DOHH2 (cell line): ENCODE measurements around the gene DHX38.

Source experiments
- H3F3A ChIP-seq: fragments of 200-600 bp; sonication (generic), shearing (Covaris generic); 2 replicates; pipeline ENCODE4 v1.6.0; 2016; ENCODE audit warnings: antibody characterized with exemption, mild to moderate bottlenecking; ENCODE audit not compliant: control insufficient read depth, insufficient read depth
- H3K27ac ChIP-seq: fragments of 200-600 bp; sonication (generic); 2 replicates; pipeline ENCODE4 v1.5.1; 2014; ENCODE audit warnings: low read depth, mild to moderate bottlenecking, low read length, moderate library complexity
- H3K27me3 ChIP-seq: fragments of 200-600 bp; sonication (generic); 2 replicates; pipeline ENCODE4 v1.6.1; 2014; ENCODE audit warnings: mild to moderate bottlenecking, low read length, mixed read lengths; ENCODE audit not compliant: control insufficient read depth
- H3K36me3 ChIP-seq: fragments of 200-600 bp; sonication (generic); 2 replicates; pipeline ENCODE4 v1.6.1; 2014; ENCODE audit warnings: mild to moderate bottlenecking, low read length, moderate library complexity, mixed read lengths; ENCODE audit not compliant: control insufficient read depth
- H3K4me1 ChIP-seq: fragments of 200-600 bp; sonication (generic); 2 replicates; pipeline ENCODE4 v1.6.1; 2014; ENCODE audit warnings: mild to moderate bottlenecking, low read length, mixed read lengths; ENCODE audit not compliant: control insufficient read depth
- H3K4me2 ChIP-seq: fragments of 200-600 bp; sonication (generic); 2 replicates; pipeline ENCODE4 v1.6.0; 2014; ENCODE audit warnings: mild to moderate bottlenecking, low read length, moderate library complexity
- H3K4me3 ChIP-seq: fragments of 200-600 bp; sonication (generic); 2 replicates; pipeline ENCODE4 v1.5.1; 2014; ENCODE audit warnings: mild to moderate bottlenecking, low read length, mixed read lengths
- H3K79me2 ChIP-seq: fragments of 200-600 bp; sonication (generic); 2 replicates; pipeline ENCODE4 v1.6.1; 2014; ENCODE audit warnings: mild to moderate bottlenecking, low read length, mixed read lengths; ENCODE audit not compliant: control insufficient read depth
- H3K9me2 ChIP-seq: fragments of 200-600 bp; sonication (generic); replicated peaks from 2 replicates; pipeline ENCODE4 v1.6.1; 2014; ENCODE audit warnings: mild to moderate bottlenecking, low read length, mixed read lengths; ENCODE audit not compliant: control insufficient read depth
- H3K9me3 ChIP-seq: fragments of 200-600 bp; sonication (generic); 2 replicates; pipeline ENCODE4 v1.6.1; 2014; ENCODE audit warnings: antibody characterized with exemption, low read length, mixed read lengths; ENCODE audit not compliant: control insufficient read depth, insufficient read depth
- H4K20me1 ChIP-seq: fragments of 200-600 bp; sonication (generic); 2 replicates; pipeline ENCODE4 v1.6.0; 2014; ENCODE audit warnings: low read depth, mild to moderate bottlenecking, antibody characterized with exemption, low read length, moderate library complexity; ENCODE audit not compliant: control insufficient read depth, insufficient read depth
- CTCF ChIP-seq: fragments of 200-600 bp; sonication (generic); IDR thresholded peaks from one replicate; pipeline ENCODE4 v1.5.1; 2014; ENCODE audit warnings: antibody characterized with exemption, mild to moderate bottlenecking, low read depth, low read length; ENCODE audit not compliant: poor library complexity, severe bottlenecking
- EZH2phosphoT487 ChIP-seq: fragments of 200-600 bp; sonication (generic); IDR thresholded peaks from 2 replicates; pipeline ENCODE4 v1.6.1; 2017; ENCODE audit warnings: borderline replicate concordance, mild to moderate bottlenecking, antibody characterized with exemption, low read length, moderate library complexity, mixed read lengths

Gene DHX38

GRCh38 chr16:72093448-72094265 is at the start of gene DHX38, which contains the start of gene TXNL4B:
Gene DHX38 (plus strand): TSS chr16:72093847. CDS start chr16:72096158, 2,311 bp downstream.
Gene TXNL4B (minus strand): TSS chr16:72093620. CDS start chr16:72090749, 2,871 bp downstream.
- peaks cover 46% of the 10 kb centered on the region for H3K36me3 ChIP-seq

GRCh38 chr16:72044296-72044695 is 49.4 kb upstream of the DHX38 start:
- Histone ChIP-seq H3K9me2 (no peaks in the 10 kb centered on the region), H4K20me1 (no peaks in the 10 kb centered on the region), H3K9me3 (peaks cover 4% of the 10 kb centered on the region; the same call in 1 of the 2 replicates), H3F3A (no peaks in the 10 kb centered on the region), H3K4me1 (no peaks in the 10 kb centered on the region), H3K4me3 (no peak overlapping the region), H3K4me2 (no peak overlapping the region), H3K27me3 (no peaks in the 10 kb centered on the region), H3K36me3 (no peaks in the 10 kb centered on the region), H3K79me2 (no peaks in the 10 kb centered on the region), H3K27ac (no peak overlapping the region)
- TF ChIP-seq CTCF (no peak), EZH2phosphoT487 (no peak)

More at GRCh38 chr16:72093448-72094265, at the start of gene DHX38, which contains the start of gene TXNL4B:
- H3F3A ChIP-seq: no peaks in the 10 kb centered on the region
- H3K27ac ChIP-seq: peak within 1 kb of the TSS; percentile 34
- H3K27me3 ChIP-seq: no peaks in the 10 kb centered on the region
- H3K4me2 ChIP-seq: peak within 1 kb of the TSS; percentile 86
- H3K4me1 ChIP-seq: peaks cover 20% of the 10 kb centered on the region
- H3K79me2 ChIP-seq: peaks cover 56% of the 10 kb centered on the region
- 0 out of 2 replicates have a peak, but pooled peaks cover 4% of the 10 kb centered on the region for H4K20me1 ChIP-seq
- no peaks in the 10 kb centered on the region for H3K9me2 ChIP-seq
- TF ChIP-seq CTCF: no peak
- no peak for TF ChIP-seq EZH2phosphoT487
- no peaks in the 10 kb centered on the region for H3K9me3 ChIP-seq
- peak within 1 kb of the TSS; percentile 80 for H3K4me3 ChIP-seq

GRCh38 chr16:72044825-72045359 is 48.8 kb upstream of the DHX38 start:
- Histone ChIP-seq H3K27ac (no peak overlapping the region), H3K79me2 (no peaks in the 10 kb centered on the region), H3K27me3 (no peaks in the 10 kb centered on the region), H3K36me3 (no peaks in the 10 kb centered on the region), H4K20me1 (no peaks in the 10 kb centered on the region), H3F3A (no peaks in the 10 kb centered on the region), H3K4me2 (no peak overlapping the region), H3K4me3 (no peak overlapping the region), H3K4me1 (no peaks in the 10 kb centered on the region), H3K9me2 (no peaks in the 10 kb centered on the region), H3K9me3 (peaks cover 4% of the 10 kb centered on the region; the same call in 1 of the 2 replicates)
- no peak for TF ChIP-seq EZH2phosphoT487
- TF ChIP-seq CTCF: no peak
